ENCODE data around the gene UBE2I.
A peak's percentile ranks its signal among the peaks of the same experiment; 100 is the strongest.
"Not testable (repeated sequence)": the region's sequence is repeated elsewhere in the genome, so short reads cannot be mapped to it uniquely, and the experiment has no call there.

Gene UBE2I

GRCh38 chr16:1314399-1315068 is 5.1 kb downstream of the UBE2I start:
- no peak for DNase-seq (ENCODE audit: low read depth)

DNA sequence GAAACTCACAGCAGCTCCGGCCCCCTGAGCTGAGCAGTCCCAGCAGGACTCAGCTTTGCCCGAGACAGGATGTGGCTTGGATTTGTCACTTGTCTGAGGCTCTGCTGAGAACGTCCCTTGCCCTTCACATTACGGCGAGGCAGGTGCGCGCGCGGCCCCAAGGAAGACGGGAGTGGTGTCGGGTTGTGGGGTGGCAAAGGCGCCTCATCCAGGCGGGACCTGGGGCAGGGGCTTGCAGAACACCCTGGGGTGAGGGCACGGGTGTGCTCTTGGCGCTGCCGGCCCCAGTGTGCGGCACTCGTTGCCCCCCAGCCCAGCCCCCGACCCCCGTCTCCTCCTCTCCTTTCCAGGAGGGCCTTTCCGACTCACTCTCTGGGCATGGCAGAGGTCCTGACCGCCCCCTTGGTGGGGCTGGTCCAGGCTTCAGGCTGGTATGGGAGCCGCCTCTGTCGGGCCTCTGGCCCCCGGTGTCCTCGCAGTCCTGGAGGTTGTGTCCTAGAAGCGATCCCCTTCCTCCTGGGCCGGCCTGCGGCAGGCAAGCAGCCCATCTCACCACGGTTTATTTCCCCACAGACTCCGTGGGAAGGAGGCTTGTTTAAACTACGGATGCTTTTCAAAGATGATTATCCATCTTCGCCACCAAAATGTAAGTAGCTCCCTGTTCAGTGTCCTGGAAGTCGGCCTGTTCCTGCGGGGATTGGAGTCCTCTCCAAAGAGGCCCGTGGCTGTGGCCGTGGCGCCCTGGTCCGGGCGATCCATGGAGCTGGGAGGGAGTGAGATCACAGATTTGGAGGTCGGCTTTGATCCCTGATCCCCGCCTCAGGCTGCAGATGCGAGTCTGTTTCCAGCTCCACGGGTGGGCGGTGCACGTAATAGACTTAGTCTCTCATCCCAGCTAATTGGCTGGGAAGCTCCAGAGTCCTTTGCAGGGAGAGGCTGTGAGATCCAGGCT is 5.9 kb downstream of the UBE2I start:
- no peak for DNase-seq (ENCODE audit: low read depth)

DNA sequence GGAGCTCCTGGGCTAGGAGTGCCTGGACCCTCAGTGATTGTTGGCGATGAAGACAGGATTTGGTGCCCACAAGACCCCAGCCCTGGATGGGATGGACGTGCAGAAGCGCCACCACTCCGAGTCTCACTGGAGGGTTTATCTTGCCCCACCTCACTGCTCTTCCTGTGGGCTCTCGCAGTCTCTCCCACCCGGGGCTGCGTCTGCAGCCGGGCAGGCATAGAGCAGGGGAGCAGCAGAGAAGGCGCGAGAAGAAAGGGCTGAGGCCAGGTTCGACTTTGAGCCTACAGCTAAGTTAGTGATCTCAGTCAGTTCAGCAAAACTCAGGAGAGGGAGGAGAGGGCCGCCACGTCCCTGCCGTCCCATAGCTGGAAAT is 6.6 kb downstream of the UBE2I start:
- DNase-seq (ENCODE audit: low read depth), result no peak

DNA sequence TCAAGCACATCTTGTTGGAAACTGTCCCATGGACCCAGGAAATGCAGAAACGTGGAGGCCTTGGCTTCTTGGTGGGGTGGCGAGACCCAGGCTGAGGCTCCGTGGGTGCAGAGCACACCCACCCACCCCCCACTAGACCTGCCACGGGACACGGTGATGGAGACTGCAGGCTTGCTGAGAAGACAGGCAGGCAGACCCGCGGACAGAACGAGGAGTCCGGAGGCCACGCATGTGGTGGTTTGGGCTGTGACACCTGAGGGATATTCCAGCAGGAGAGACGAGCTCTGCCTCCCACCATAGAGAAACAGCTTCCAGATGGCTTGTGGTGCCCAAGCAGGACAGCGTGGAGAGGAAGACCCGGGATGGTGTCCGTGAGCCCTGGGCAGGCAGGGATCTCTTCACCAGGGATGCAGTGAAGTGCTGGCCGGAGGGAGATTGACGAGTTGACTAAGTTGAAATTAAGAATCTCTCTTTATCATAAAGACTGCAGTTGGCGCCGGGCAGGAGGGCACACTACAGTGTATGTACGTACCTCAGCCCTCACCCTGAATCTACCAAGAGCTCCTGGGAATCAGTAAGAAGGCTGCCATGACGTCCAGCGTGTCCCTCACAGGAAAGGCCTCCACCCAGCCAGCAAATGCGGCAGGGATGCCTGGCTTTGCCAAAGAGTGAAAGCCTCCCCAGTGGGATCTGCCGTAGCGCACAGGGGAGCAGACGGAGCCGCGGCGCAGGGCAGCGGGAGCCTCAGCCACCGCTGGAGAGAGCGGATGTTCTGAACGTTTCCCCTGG is 8.2 kb downstream of the UBE2I start:
- no peak for DNase-seq (ENCODE audit: low read depth)

DNA sequence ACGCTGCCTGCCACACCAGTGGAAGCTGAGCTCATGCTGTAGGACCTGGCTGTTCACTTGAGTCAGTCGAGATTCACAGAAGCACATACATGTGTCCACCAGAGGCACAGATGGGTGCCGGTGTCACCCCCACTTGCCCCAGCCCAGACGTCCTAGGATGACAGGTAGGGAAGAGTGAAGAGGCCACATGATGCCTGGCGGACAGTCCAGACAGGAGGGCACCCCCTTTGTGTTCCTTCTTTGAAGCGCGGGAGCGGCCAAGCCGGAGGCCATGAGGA is 8.8 kb downstream of the UBE2I start:
- DNase-seq (ENCODE audit: low read depth), result no peak

DNA sequence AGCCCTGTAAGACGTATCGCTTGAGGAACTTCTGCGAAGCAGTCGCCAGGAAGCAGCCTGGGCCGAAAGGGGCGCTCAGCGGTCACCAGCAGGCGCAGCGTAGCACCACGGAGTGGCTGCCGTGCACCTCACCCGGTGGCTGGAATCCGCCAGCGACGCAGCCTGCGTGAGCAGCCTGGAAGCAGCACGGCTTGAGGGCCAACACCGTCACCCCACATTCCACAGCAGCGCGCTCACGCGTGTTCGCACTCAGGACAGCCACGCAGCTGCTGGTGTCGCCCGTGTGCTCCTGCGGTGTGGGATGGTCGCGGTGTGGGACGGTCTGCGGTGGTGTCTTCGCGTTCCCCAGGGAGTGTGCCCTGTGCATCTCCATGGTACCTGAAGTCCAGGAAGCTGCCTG is 9.6 kb downstream of the UBE2I start:
- no peak for DNase-seq (ENCODE audit: low read depth)

GRCh38 chr16:1320097-1320496 is 10.7 kb downstream of the UBE2I start:
- DNase-seq (ENCODE audit: low read depth), result no peak

- no peak for DNase-seq (ENCODE audit: low read depth)
Observed at GRCh38 chr16:1320658-1321240, 11.3 kb downstream of the UBE2I start.

GRCh38 chr16:1322407-1322806 is 13.0 kb downstream of the UBE2I start:
- DNase-seq (ENCODE audit: low read depth), result no peak

DNA sequence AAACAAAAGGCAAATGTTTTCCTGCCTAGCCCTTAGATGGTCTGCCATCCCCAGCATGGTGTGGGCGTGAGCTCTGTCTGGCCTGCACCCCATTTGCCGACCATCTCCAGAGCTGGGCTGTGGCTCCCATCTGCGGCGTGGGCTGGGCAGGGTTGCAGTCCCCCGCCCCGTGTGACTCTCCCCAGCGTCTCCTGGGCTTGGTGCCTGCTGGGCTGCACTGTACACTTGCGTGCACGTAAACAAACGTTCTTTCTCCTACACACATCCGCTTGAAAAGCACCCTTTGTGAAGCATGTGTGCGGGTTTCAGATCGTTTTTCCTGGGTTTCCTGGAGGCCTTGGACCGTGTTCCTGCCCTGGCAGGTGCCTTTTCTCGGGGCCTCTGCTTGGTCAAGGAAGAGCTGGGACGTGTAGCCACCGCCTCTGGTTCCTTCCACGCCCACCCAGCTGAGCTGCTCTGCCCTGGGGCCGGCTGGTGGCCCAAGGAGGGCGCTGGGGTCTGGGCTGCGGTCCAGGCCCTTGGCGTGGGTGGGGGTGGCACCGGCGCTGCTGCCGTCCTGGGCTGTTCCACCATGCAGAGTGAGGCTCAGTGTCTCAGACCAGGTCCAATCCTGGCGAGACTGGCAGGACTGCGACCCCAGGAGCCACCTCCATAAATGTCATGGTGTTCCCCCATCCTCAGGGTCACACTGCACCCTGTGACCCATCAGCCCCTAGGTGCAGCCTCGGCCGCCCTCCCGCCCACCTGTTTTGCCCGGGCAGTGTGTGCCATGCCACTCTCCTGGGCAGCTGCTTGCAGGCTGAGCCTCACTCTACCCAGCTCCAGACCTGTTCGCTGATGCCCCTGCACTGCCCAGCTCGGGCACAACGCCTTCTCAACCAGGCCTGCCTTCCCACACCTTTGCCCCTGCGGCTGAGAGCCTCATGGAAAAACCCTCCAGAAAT is 14.1 kb downstream of the UBE2I start:
- no peak for DNase-seq (ENCODE audit: low read depth)

GRCh38 chr16:1324286-1324826 is 14.9 kb downstream of the UBE2I start:
- no peak for DNase-seq (ENCODE audit: low read depth)

GRCh38 chr16:1325261-1325660 is 15.8 kb downstream of the UBE2I start:
- no peak for DNase-seq (ENCODE audit: low read depth)

DNA sequence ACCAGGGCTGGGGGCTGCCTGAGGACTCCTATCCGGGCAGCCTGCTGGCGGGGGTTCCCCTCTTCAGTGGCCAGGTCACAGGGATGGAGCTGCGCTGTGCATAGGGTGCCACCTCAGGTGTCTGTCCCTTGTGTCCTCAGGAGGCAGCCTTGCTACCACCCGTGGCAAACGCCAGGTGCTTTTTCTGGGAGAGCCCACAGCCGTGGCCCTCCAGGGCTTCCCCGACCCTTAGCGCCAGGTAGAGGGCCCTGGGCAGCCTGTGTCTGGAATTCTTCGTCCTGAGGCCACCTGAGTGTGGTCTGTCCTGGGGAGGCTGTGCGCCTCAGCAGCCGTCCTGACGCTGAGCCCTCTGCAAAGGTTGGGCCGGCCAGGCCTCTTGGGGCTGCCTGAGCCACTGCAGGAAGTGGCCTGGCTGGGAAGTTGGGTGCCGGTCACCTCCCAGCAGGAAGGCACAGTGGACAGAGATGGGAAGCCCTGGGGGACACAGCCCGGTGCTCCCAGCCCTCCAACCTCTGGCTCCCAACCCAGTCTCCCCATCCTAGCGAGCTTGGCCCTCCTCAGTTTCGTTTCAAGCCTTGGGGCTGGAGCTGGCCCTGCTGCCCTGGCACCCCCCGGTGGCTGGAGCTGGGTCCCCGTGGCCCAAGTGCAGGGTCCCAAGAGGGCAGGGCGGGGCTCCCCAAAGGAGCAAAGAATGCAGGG is 16.4 kb downstream of the UBE2I start:
- DNase-seq (ENCODE audit: low read depth), result no peak

- DNase-seq (ENCODE audit: low read depth), result no peak
Observed at GRCh38 chr16:1326391-1326790, 17.0 kb downstream of the UBE2I start.

DNA sequence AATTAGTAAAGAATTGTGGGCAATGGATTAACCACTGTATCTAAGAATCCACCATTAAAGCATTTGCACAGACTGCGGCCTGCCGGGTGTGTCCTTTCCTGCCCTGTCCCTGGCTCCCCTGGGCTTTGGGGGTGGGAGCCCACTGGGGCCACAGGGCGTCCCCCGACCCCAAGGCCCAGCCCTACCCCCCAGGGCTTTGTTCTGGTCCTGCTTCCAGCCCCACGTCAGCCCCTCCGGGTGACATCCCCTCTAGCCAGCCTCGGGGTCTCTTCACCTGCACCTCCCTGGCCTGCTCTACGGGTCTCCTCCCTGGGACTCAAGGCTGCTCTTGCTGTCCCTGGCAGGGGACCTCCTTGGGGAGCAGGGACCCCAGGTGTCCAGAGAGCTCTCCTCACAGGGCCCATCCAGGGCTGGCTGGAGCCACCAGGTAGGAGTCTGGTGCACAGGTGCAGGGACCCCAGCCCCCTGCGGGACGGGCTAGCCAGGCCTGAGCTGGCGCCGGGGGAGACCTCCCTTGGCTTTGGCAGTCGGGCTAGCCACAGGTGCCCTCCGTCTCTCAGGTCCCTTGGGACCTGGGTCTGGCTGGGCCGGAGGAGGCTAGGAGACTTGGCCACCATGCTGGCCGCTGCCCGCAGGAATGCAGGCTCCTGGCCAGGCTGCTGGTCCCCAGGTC is 17.6 kb downstream of the UBE2I start:
- no peak for DNase-seq (ENCODE audit: low read depth)

DNA sequence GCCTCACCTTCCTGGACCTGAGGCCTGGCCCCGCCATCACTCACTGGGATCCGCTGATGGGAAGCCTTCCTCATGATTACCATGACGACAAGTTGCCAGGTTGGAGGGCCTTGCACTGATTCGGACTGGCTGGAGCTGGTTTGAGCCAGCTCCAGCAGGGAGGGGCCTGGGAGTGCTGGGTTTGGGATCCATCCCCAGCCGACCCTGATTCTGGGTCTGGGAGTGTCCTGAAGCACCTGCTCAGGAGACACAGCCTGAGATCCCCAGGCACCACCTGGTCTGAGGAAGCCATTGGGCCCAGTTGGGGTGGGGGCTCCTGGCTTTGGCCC is 18.1 kb downstream of the UBE2I start:
- no peak for DNase-seq (ENCODE audit: low read depth)

GRCh38 chr16:1328136-1328535 is 18.7 kb downstream of the UBE2I start:
- DNase-seq (ENCODE audit: low read depth), result not testable (repeated sequence)

GRCh38 chr16:1328961-1329360 is 19.5 kb downstream of the UBE2I start:
- DNase-seq (ENCODE audit: low read depth), result not testable (repeated sequence)

GRCh38 chr16:1330260-1330914 is 21.0 kb downstream of the UBE2I start:
- DNase-seq (ENCODE audit: low read depth), result peak; percentile 30
